Esophagus muscularis mucosa (tissue), 4 donors: ENCODE results near the gene KAZN. TPM values are rescaled to one million over a fixed set of nuclear protein-coding genes. Genes with fewer than 3 reads are reported as not detected.

Source experiments
- DNase-seq: peaks from one replicate; pipeline ENCODE4 v3.0.0-alpha.2; 2017; ENCODE audit errors: extremely low spot score
- H3K27ac ChIP-seq, 4 donors: fragments of 200-600 bp; sonication (generic); replicated peaks in 1 of 4; 1 replicate in 3 of 4; 2 replicates in 1 of 4; pipeline ENCODE4 v1.5.1; 2016 to 2019; ENCODE audit warnings: mild to moderate bottlenecking in 1 of 4
- H3K27me3 ChIP-seq, 4 donors: fragments of 200-600 bp; sonication (generic); one replicate each; pipeline versions ENCODE4 v1.5.1 to v1.6.0; 2016 to 2019
- H3K36me3 ChIP-seq, 4 donors: fragments of 200-600 bp; sonication (generic); one replicate each; pipeline ENCODE4 v1.5.1; 2016 to 2019
- H3K4me1 ChIP-seq, 4 donors: fragments of 200-600 bp; sonication (generic); one replicate each; pipeline ENCODE4 v1.5.1; 2016 to 2019
- H3K4me3 ChIP-seq, 4 donors: fragments of 200-600 bp; sonication (generic); 1 replicate in 2 of 4; 2 replicates in 2 of 4; pipeline ENCODE4 v1.5.1; 2016 to 2019; ENCODE audit warnings: mild to moderate bottlenecking in 4 of 4, moderate library complexity in 1 of 4
- H3K9me3 ChIP-seq, 4 donors: fragments of 200-600 bp; sonication (generic); 1 replicate in 3 of 4; 2 replicates in 1 of 4; pipeline ENCODE4 v1.5.1; 2016 to 2019
- EP300 ChIP-seq: sonication (generic); formaldehyde crosslinking; IDR thresholded peaks from one replicate; pipeline ENCODE4 v1.6.1; 2017; ENCODE audit warnings: antibody characterized with exemption
- POLR2A ChIP-seq: fragments of 450-650 bp; IDR thresholded peaks from one replicate; pipeline ENCODE4 v1.6.1; 2017; ENCODE audit warnings: antibody characterized with exemption, moderate library complexity, mild to moderate bottlenecking, low read depth
- POLR2AphosphoS5 ChIP-seq, 2 donors: sonication (generic); formaldehyde crosslinking; IDR thresholded peaks; one replicate each; pipeline ENCODE4 v1.6.1; 2017; ENCODE audit warnings: antibody characterized with exemption in 2 of 2
- WGBS: methylation state at CpG from one replicate; pipeline ENCODE4 v1.1.5; 2018; 5-methylcytosine and 5-hydroxymethylcytosine counted together
- intact Hi-C: fragments of 100-400 bp; cut with DNase I; formaldehyde crosslinking; loops from one replicate; pipeline ENCODE4 v1.15.1; 2023
- total RNA-seq, 4 donors: library from RNA; depleted of rRNA; stranded (reverse); fragments of >200 nt; gene quantifications; one replicate each; pipeline versions ENCODE4 v1.1.0 to v1.2.1, GENCODE V29; 2016
- TF ChIP-seq, protein P1 (sequence below), 3 experiments: fragments of 200-600 bp in 2 of 3; fragments of 450-650 bp in 1 of 3; sonication (generic) in 2 of 3; IDR thresholded peaks; one replicate each; pipeline ENCODE4 v1.5.1; 2017 to 2019; ENCODE audit warnings: antibody characterized with exemption in 3 of 3, mild to moderate bottlenecking in 2 of 3, moderate library complexity in 1 of 3

Gene KAZN
- total RNA-seq, 4 donors from 2014 or later: 9.9 to 14.1 (median 11.9) TPM

DNA sequence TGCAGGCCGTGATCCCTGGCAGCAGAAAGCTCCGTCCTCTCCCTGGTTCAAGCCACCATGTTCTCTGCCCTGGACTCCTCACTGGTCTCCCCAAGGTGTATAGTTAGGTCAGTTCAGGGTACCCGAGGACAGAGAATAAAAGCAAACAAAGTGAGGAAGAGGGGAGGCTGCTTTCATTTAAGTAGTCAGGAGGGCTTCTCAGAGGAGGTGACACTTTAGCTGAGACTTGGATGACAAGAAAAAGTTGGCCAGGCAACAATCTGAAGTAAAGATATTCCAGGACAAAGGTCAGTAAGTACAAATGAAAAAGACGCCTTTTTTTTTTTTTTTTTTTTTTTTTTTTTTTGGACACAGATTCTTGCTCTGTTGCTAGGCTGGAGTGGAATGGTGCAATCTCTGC lies 297.2 kb downstream of the KAZN start:
- 99% methylated on average over 4 of the region's 4 CpGs for WGBS
- TF ChIP-seq POLR2AphosphoS5 (IDR thresholded peaks at IDR 0.05) (no peak), EP300 (no peak), POLR2A (no peak)
- TF ChIP-seq, protein P1, sequence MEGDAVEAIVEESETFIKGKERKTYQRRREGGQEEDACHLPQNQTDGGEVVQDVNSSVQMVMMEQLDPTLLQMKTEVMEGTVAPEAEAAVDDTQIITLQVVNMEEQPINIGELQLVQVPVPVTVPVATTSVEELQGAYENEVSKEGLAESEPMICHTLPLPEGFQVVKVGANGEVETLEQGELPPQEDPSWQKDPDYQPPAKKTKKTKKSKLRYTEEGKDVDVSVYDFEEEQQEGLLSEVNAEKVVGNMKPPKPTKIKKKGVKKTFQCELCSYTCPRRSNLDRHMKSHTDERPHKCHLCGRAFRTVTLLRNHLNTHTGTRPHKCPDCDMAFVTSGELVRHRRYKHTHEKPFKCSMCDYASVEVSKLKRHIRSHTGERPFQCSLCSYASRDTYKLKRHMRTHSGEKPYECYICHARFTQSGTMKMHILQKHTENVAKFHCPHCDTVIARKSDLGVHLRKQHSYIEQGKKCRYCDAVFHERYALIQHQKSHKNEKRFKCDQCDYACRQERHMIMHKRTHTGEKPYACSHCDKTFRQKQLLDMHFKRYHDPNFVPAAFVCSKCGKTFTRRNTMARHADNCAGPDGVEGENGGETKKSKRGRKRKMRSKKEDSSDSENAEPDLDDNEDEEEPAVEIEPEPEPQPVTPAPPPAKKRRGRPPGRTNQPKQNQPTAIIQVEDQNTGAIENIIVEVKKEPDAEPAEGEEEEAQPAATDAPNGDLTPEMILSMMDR (IDR thresholded peaks at IDR 0.05): no peak
- intact Hi-C loops: no loop called here
- Histone ChIP-seq H3K9me3 (no peaks in the 10 kb centered on the region), H3K4me3 (no peak overlapping the region), H3K27me3 (peaks cover 0 to 32% (median 0%) of the 10 kb centered on the region in 4 donors), H3K4me1 (no peaks in the 10 kb centered on the region), H3K27ac (no peak overlapping the region), H3K36me3 (no peaks in the 10 kb centered on the region)
- DNase-seq: no peak

DNA sequence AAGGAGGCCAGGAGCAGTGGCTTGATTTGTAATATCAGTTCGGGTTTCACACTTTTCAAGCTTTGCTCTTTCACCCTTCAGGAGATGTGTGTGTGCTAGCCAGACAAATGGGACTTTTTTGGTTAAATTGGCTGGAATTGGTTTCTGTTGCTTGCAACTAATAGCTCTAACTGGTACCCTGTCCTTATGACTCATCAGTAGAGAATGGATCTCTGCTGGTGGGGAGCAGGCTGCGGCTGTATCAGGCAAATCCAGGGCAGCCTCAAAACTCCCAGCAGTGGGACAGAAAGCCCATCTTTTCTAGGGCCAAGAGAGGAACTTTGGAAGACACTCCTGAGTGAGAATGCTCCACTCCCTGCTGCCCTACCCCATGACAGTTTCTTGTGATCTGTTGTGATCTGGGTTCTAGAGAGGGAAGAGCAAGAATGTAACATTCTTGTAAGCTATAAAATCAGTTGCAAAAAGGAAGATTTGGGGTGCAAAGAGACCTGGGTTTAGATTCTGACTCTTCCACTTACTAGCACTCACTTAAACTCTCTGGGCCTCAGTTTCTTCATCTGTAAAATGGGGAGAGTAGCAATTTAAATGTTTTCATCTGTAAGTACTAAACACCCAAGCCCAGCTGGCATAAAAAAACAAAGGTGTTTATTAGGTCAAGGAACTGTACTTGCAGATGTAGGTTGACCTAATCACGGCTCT lies 298.0 kb downstream of the KAZN start:
- WGBS: 95% methylated on average over 3 of the region's 3 CpGs

DNA sequence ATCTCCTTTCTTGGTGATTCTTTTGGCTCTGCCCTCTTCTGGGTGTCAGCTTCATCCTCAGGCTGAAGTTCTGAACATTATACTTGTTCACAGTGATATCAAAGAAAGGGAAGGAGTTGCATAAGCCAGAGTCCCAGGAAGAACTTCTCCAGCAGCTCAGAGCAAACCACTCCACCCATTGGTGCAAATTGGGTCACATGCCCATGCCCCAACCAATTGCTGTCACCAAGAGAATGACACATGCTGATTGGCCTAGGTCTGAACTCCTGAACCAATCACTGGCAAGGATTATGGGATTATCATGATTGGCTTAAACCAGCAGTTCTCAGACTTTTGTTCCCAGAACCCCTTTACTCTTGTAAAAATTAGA lies 298.6 kb downstream of the KAZN start:
- TF ChIP-seq, protein P1 (IDR thresholded peaks at IDR 0.05): no peak
- no peak for TF ChIP-seq POLR2AphosphoS5 (IDR thresholded peaks at IDR 0.05)
- no peak for TF ChIP-seq POLR2A
- TF ChIP-seq EP300: no peak
- Histone ChIP-seq H3K9me3 (no peaks in the 10 kb centered on the region), H3K4me3 (no peak overlapping the region), H3K4me1 (no peaks in the 10 kb centered on the region), H3K36me3 (no peaks in the 10 kb centered on the region), H3K27me3 (peaks cover 0 to 31% (median 0%) of the 10 kb centered on the region in 4 donors), H3K27ac (no peak overlapping the region)
- intact Hi-C loops: no loop called here
- DNase-seq: no peak

More for the DNA sequence above, 298.0 kb downstream of the KAZN start:
- peaks cover 0 to 32% (median 0%) of the 10 kb centered on the region in 4 donors for H3K27me3 ChIP-seq
- TF ChIP-seq EP300 (no peak), POLR2AphosphoS5 (IDR thresholded peaks at IDR 0.05) (no peak), POLR2A (no peak)
- TF ChIP-seq, protein P1 (IDR thresholded peaks at IDR 0.05): no peak
- DNase-seq: no peak
- no peak overlapping the region for H3K27ac ChIP-seq
- H3K4me1 ChIP-seq: no peaks in the 10 kb centered on the region
- H3K9me3 ChIP-seq: no peaks in the 10 kb centered on the region
- intact Hi-C loops: no loop called here
- H3K36me3 ChIP-seq: no peaks in the 10 kb centered on the region
- H3K4me3 ChIP-seq: no peak overlapping the region

DNA sequence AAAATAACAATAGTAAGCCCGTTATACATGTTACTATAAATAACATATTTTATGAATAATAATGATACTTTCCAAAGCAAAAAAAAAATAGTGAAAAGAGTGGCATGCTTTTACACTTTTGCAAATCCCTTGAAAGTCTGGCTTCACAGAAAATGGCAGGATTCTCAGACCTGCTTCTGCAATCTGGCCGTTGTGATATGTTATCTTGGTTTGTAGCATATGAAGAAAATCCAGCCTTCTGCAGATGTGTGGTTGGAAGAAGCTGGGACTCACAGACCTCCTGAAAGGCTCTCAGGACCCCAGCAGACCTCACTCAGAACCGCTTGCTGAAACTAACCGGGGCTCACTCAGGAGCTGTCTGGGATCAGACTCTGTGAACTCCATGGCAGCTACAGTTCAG lies 299.1 kb downstream of the KAZN start:
- no peak overlapping the region for H3K27ac ChIP-seq
- WGBS: 56% methylated on average over 2 of the region's 4 CpGs
- TF ChIP-seq POLR2A (no peak), POLR2AphosphoS5 (IDR thresholded peaks at IDR 0.05) (no peak), EP300 (no peak)
- TF ChIP-seq, protein P1 (IDR thresholded peaks at IDR 0.05): no peak

More for the DNA sequence above, 299.1 kb downstream of the KAZN start:
- Histone ChIP-seq H3K27me3 (peaks cover 0 to 26% (median 0%) of the 10 kb centered on the region in 4 donors), H3K36me3 (no peaks in the 10 kb centered on the region), H3K9me3 (no peaks in the 10 kb centered on the region), H3K4me1 (no peaks in the 10 kb centered on the region), H3K4me3 (no peak overlapping the region)
- intact Hi-C loops: no loop called here
- no peak for DNase-seq
